K562 (cell line): ENCODE measurements around the gene POLR2B. TPM values are rescaled to one million over a fixed set of nuclear protein-coding genes. Genes with fewer than 3 reads are reported as not detected.

Experiments used
- DIDO1 ChIP-seq: fragments of 450-650 bp; IDR thresholded peaks from 2 replicates; pipeline ENCODE4 v1.6.1; 2016; ENCODE audit warnings: low read depth, missing biosample characterization, missing genetic modification characterization
- FOXM1 ChIP-seq, 2 experiments: fragments of 450-650 bp in 1 of 2; sonication (generic) in 1 of 2; formaldehyde crosslinking in 1 of 2; IDR thresholded peaks; 2 replicates each; pipeline versions ENCODE4 v1.6.1 to v1.9.0; 2017 to 2022; ENCODE audit warnings: low read depth in 2 of 2, mild to moderate bottlenecking in 2 of 2, missing genetic modification reagents in 1 of 2, moderate library complexity in 1 of 2
- HSF4 ChIP-seq: fragments of 250-450 bp; sonication (Bioruptor Pico); IDR thresholded peaks from 2 replicates; pipeline ENCODE4 v2.1.2; 2022; ENCODE audit warnings: mild to moderate bottlenecking, moderate library complexity, borderline replicate concordance
- MEIS2 ChIP-seq: fragments of 450-650 bp; IDR thresholded peaks from 2 replicates; pipeline ENCODE4 v1.6.1; 2014; ENCODE audit warnings: mild to moderate bottlenecking; ENCODE audit not compliant: partially characterized antibody
- NELFE ChIP-seq: IDR thresholded peaks from 2 replicates; pipeline ENCODE4 v1.6.1; 2011; ENCODE audit warnings: mild to moderate bottlenecking; ENCODE audit not compliant: insufficient read depth, insufficient read length
- TCF3 ChIP-seq: sonication (generic); formaldehyde crosslinking; IDR thresholded peaks from 2 replicates; pipeline ENCODE4 v1.4.0; 2020; ENCODE audit warnings: mild to moderate bottlenecking, missing genetic modification reagents
- ZNF165 ChIP-seq: fragments of 250-450 bp; sonication (Bioruptor Pico); IDR thresholded peaks from 2 replicates; pipeline ENCODE4 v1.4.0; 2020; ENCODE audit warnings: borderline replicate concordance
- ZNF253 ChIP-seq: fragments of 250-450 bp; sonication (Bioruptor Pico); conservative IDR thresholded peaks from 2 replicates; pipeline ENCODE4 v1.6.1; 2021; ENCODE audit warnings: mild to moderate bottlenecking
- polyA plus RNA-seq, 8 experiments: library from polyadenylated mRNA; depleted of rRNA in 4 of 8; stranded (reverse) in 5 of 8; unstranded in 3 of 8; fragments of >200 nt; fragmentation: Nextera tagmentation in 2 of 8; fragmentation: Illumina TruSeq in 1 of 8; extraction: Ambion mirVana in 2 of 8; extraction: Trizol in 1 of 8; gene quantifications; 2 replicates each; pipeline versions ENCODE4 v1.2.1 to v1.2.3, GENCODE V29; 2011 to 2014; ENCODE audit warnings: inconsistent platforms in 1 of 8, missing spikeins in 1 of 8
- total RNA-seq, 7 experiments: library from RNA; depleted of rRNA in 6 of 7; stranded (reverse); fragments of >200 nt in 6 of 7; fragmentation: Illumina TruSeq in 2 of 7; extraction: Trizol in 2 of 7; gene quantifications; 2 replicates each; pipeline versions ENCODE4 v1.2.1 to v1.2.3, GENCODE V29; 2011 to 2021; ENCODE audit warnings: low replicate concordance in 1 of 7
- TF ChIP-seq, protein P1 (sequence below), 2 experiments: fragments of 450-650 bp in 1 of 2; sonication (generic) in 1 of 2; formaldehyde crosslinking in 1 of 2; IDR thresholded peaks; 2 replicates each; pipeline versions ENCODE4 v1.7.1 to v1.9.0; 2016 to 2022; ENCODE audit warnings: inconsistent platforms in 1 of 2, mild to moderate bottlenecking in 1 of 2, missing genetic modification reagents in 1 of 2
- TF ChIP-seq, protein P2 (sequence below), 2 experiments: fragments of 450-650 bp; formaldehyde crosslinking in 1 of 2; IDR thresholded peaks; 2 replicates each; pipeline versions ENCODE4 v1.4.0 to v1.6.1; 2014 to 2020; ENCODE audit warnings: mild to moderate bottlenecking in 2 of 2, borderline replicate concordance in 1 of 2, low read depth in 1 of 2

The POLR2B gene
- total and polyA plus RNA-seq, 9 of the 15 experiments (the other 6 are each of a cell fraction or from before 2014, with no cell fraction given), result 60.9 to 208 (median 142) TPM

DNA sequence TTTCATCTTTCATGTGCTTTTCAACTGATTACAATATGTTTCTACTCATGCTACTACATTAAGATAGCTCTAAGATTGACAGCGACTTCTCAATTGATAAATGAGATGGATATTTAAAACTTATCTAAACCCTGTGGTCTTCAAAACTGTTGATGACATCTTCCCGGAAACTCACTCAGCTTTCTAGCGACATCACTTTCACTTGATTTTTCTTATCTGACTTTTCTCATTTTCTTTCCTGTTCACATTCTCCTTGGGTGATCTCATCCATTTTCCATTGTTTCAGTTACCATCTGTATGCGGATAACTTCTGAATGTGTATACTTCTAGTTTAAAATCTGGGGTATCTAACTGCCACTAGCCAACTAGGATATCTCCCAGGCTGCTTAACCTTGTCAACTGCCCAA is 3.1 kb downstream of the POLR2B start (continued):
- TF ChIP-seq, protein P1, sequence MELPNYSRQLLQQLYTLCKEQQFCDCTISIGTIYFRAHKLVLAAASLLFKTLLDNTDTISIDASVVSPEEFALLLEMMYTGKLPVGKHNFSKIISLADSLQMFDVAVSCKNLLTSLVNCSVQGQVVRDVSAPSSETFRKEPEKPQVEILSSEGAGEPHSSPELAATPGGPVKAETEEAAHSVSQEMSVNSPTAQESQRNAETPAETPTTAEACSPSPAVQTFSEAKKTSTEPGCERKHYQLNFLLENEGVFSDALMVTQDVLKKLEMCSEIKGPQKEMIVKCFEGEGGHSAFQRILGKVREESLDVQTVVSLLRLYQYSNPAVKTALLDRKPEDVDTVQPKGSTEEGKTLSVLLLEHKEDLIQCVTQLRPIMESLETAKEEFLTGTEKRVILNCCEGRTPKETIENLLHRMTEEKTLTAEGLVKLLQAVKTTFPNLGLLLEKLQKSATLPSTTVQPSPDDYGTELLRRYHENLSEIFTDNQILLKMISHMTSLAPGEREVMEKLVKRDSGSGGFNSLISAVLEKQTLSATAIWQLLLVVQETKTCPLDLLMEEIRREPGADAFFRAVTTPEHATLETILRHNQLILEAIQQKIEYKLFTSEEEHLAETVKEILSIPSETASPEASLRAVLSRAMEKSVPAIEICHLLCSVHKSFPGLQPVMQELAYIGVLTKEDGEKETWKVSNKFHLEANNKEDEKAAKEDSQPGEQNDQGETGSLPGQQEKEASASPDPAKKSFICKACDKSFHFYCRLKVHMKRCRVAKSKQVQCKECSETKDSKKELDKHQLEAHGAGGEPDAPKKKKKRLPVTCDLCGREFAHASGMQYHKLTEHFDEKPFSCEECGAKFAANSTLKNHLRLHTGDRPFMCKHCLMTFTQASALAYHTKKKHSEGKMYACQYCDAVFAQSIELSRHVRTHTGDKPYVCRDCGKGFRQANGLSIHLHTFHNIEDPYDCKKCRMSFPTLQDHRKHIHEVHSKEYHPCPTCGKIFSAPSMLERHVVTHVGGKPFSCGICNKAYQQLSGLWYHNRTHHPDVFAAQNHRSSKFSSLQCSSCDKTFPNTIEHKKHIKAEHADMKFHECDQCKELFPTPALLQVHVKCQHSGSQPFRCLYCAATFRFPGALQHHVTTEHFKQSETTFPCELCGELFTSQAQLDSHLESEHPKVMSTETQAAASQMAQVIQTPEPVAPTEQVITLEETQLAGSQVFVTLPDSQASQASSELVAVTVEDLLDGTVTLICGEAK (IDR thresholded peaks at IDR 0.05), result peak; percentile 51; the same call in 1 of the 2 replicates
- TF ChIP-seq, protein P1 (CRISPR knock-in tag; IDR thresholded peaks at IDR 0.05), result no peak
- no peak for TF ChIP-seq HSF4 (CRISPR knock-in tag)
- TF ChIP-seq DIDO1 (tag), result no peak
- TF ChIP-seq FOXM1 (IDR thresholded peaks at IDR 0.05; ENCODE audit: low read depth), result peak; percentile 69; the same call in 1 of the 2 replicates
- TF ChIP-seq FOXM1 (CRISPR knock-in tag; IDR thresholded peaks at IDR 0.05; ENCODE audit: low read depth), result no peak
- TF ChIP-seq, protein P2, sequence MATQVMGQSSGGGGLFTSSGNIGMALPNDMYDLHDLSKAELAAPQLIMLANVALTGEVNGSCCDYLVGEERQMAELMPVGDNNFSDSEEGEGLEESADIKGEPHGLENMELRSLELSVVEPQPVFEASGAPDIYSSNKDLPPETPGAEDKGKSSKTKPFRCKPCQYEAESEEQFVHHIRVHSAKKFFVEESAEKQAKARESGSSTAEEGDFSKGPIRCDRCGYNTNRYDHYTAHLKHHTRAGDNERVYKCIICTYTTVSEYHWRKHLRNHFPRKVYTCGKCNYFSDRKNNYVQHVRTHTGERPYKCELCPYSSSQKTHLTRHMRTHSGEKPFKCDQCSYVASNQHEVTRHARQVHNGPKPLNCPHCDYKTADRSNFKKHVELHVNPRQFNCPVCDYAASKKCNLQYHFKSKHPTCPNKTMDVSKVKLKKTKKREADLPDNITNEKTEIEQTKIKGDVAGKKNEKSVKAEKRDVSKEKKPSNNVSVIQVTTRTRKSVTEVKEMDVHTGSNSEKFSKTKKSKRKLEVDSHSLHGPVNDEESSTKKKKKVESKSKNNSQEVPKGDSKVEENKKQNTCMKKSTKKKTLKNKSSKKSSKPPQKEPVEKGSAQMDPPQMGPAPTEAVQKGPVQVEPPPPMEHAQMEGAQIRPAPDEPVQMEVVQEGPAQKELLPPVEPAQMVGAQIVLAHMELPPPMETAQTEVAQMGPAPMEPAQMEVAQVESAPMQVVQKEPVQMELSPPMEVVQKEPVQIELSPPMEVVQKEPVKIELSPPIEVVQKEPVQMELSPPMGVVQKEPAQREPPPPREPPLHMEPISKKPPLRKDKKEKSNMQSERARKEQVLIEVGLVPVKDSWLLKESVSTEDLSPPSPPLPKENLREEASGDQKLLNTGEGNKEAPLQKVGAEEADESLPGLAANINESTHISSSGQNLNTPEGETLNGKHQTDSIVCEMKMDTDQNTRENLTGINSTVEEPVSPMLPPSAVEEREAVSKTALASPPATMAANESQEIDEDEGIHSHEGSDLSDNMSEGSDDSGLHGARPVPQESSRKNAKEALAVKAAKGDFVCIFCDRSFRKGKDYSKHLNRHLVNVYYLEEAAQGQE (IDR thresholded peaks at IDR 0.05; ENCODE audit: borderline replicate concordance), result no peak
- TF ChIP-seq, protein P2 (CRISPR knock-in tag; IDR thresholded peaks at IDR 0.05; ENCODE audit: low read depth), result no peak
- TF ChIP-seq MEIS2, result peak; percentile 92
- TF ChIP-seq ZNF253 (CRISPR knock-in tag), result no peak
- TF ChIP-seq TCF3 (CRISPR knock-in tag), result no peak
- TF ChIP-seq ZNF165 (CRISPR knock-in tag), result no peak
- no peak for TF ChIP-seq NELFE
